Measurements from ENCODE around the gene ERICH4.
"Not testable (repeated sequence)": the region's sequence is repeated elsewhere in the genome, so short reads cannot be mapped to it uniquely, and the experiment has no call there.

ERICH4 gene

DNA sequence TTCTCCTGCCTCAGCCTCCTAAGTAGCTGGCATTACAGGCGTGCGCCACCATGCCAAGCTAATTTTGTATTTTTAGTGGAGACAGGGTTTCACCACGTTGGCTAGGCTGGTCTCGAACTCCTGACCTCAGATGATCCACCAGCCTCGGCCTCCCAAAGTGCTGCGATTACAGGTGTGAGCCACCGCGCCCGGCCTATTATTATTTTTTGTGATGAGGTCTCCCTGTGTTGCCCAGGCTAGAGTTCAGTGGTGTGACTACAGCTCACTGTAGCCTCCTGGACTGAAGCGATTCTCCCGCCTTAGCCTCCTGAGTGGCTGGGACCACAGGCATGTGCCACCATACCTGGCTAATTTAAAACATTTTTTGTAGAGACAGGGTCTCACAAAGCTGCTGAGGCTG lies 7.6 kb upstream of the ERICH4 start:
- DNase-seq (ENCODE audit: low read depth in 2 of 2), result not testable (repeated sequence)

GRCh38 chr19:41435936-41436673 lies 6.9 kb upstream of the ERICH4 start:
- DNase-seq (ENCODE audit: low read depth in 2 of 2), result no peak

DNA sequence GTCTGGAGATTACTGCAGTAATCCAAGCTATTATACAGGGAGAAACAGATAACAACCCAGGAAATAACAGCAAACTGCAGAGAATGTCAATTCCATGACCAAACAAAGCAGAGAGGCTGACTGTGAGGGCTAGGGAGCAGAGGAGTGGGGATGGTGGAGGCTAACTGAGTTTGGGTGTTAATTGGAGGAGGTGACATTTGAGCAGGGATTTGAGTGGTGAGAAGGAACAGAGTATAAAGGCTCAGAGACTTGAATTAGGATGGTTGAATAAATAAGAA lies 6.3 kb upstream of the ERICH4 start:
- no peak for DNase-seq (ENCODE audit: low read depth in 2 of 2)

DNA sequence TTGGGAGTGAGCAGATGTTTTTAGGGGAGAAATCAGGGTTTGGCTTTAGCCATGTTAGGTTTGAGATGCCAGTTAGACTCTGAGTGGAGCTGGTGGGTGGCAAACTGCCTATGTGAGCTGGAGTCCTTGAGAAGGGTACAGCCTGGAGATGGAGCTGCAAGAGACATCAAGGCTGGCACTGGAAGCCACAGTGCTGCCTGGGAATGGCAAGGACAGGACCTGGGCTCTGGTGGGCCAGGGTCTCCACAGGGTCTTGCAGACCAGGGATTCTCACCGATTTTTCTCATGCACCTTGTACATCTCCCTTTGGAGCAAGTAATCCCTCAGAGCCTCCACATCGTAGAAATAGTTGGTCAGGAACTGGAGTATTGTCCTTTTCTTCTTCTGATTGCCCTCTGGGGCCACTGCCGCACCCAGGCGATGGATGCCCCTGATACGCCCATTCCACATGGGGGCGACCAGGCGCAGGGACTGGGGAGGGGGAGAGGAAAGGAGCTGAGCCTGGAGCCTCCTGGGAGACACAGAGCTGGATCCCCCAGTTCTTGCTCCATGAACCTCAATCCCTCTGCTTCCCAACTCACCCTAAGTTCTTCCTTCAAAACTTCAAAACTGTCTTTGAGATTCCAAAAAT lies 4.9 kb upstream of the ERICH4 start:
- no peak for DNase-seq (ENCODE audit: low read depth in 2 of 2)

DNA sequence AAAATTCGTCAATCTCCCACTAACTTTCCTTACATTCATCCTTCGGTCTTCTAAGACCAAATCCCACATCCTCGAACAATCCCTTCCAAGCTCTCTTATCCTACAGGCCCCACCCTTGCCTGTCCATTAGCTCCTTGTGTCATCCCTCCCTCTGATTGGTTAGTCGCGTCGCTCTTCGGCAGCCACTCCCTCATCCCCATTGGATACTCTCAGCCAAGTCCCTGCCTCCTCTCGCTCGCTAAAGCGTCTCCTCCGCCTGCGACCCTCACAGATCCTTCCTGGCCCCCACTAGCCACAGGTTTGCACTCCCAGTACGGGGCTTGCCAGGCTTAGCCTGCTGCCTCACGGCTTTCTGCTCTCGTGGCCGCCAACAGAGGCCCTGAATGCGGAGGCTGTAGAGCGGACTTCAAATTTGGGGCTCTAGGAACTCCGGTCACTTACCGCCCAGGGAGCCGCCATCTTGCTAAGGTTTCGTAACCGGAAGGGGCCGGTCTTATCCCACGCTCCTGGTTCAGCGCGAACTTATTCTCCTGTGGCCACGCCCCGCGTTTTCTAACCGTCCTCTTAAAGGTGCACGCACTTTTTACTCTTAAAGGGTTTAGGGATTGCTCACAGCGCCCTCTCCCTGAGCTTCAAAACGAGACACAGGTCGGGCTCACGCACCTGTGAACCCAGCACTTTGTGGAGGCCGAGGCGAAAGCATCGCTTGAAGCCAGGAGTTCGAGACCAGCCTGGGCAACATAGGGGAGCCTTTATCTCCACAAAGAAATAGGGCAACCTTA lies 3.3 kb upstream of the ERICH4 start, which contains the start of gene DMAC2:
Gene DMAC2, minus strand, starts transcription at position 472 of the 782 bp plus-strand sequence. Its CDS starts 13 bp downstream, at position 459.
- peak; percentile 93 for DNase-seq (ENCODE audit: low read depth in 2 of 2)

- no peak for DNase-seq (ENCODE audit: low read depth in 2 of 2)
These were observed 1.5 kb upstream of the ERICH4 start for GRCh38 chr19:41441321-41441945.

DNA sequence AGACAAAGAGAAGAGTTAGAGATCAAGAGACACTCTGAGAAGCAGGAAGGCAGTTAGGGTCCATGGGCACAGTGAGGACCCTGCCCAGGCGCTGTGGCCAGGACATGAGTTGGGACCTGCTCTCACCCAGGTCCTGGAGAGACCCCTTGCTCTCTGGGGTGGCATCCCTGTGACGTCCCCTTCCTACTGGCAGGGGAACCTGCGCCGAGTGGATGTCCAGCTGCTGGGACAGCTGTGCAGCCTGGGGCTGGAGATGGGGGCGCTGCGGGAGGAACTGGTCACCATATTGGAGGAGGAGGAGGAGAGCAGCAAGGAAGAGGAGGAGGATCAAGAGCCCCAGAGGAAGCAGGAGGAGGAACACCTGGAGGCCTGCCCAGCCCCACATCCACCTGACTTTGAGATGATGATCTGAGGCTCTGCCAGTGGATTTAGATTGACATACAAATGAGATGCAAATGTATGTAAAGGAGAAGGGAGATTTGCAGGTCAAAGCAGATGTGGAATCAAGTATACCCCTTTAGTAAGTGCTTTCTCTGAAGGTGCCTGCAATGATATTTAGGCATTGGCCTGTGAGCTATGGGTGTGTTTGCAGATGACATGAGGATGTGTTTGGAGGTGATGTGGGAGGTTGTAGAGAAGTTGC lies 978 bp downstream of the ERICH4 start:
- DNase-seq (ENCODE audit: low read depth in 2 of 2), result no peak

DNA sequence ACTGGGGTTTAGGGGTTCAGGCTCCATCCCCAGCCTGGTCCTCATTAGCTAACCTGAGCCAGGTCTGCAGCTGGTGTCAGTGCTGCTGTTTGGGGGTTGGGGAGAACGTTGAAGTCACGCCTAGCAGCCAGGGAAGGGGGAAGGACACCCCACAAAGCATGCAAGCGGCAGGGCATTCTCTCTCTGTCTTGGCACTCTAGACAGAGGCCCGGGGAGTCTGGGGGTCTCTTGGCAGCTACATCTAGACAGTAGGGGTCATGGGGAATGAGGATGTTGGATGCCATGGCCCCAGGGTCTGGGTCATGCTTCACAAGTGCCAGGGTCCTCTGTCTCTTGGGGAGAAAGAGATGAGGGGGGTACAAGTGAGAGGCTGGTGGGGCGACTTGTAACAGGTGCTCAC lies 2.6 kb downstream of the ERICH4 start:
- no peak for DNase-seq (ENCODE audit: low read depth in 2 of 2)

- no peak for DNase-seq (ENCODE audit: low read depth in 2 of 2)
These were observed 4.9 kb downstream of the ERICH4 start for GRCh38 chr19:41447732-41448332.

DNA sequence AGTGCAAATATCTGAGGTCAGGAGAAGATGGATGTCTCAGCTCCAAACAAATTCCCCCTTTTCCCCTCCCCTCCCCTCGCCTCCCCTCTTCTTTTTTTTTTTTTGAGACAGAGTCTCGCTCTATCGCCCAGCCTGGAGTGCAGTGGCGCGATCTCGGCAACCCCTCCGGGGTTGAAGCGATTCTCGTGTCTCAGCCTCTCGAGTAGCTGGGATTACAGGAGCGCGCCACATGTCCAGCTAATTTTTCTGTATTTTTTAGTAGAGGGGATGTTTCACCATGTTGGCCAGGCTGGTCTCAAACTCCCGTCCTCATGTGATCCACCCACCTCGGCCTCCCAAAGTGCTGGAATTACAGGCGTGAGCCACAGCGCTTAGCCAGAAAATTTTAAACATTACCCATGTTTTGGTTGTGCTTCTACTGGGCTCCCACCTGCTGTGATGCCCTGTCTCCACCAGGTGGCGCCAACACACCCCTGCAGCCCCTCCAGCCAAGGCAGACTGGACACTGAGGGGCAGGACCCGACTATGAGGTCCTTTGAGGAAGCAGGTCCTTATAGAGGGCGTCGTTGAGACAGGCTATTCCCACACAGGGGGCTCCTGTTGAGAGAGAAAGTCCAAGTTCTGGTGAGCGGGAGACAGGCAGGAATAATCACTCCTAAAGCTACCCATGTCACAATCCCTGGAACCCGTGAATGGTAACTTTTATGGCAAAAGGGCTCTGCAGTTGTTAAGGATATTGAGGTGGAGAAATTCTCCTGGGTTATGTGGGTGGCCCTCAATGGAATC lies 6.3 kb downstream of the ERICH4 start:
- DNase-seq (ENCODE audit: low read depth in 2 of 2), result peak; percentile 18 to 35

GRCh38 chr19:41449865-41450178 lies 6.9 kb downstream of the ERICH4 start:
- DNase-seq (ENCODE audit: low read depth in 2 of 2), result no peak

DNA sequence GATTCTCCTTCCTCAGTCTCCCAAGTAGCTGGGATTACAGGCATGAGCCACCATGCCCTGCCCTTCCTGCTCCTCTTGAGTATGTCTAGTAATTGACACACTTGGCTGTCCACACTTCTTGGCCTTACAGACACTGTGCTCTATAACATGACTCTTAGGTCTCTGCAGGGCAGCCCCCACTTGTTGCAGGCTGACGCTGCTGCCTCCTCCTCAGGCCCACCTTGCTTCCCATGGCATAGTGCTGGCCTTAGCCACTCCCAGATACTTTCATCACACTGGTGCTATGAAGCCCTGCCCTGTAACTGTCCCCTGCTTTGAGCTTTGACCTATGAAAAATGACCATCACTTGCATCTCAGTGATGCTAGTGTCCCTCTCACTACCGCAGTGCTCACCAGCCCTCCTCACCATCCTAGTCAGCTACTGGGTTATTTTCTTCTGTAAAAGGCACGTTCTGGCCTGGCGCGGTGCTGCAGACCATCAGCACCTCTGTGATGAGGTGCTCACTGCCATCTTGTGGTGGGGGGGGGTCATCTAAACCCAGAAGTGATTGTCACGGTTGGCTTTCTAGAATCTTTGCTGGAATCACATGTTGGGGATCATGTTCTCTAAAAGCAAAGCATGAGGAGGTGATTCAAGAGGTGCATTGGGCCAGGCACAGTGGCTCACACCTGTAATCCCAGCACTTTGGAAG lies 9.8 kb downstream of the ERICH4 start:
- DNase-seq (ENCODE audit: low read depth in 2 of 2), result no peak

- DNase-seq (ENCODE audit: low read depth in 2 of 2), result no peak
These were observed 13.0 kb downstream of the ERICH4 start for GRCh38 chr19:41455936-41456335.

DNA sequence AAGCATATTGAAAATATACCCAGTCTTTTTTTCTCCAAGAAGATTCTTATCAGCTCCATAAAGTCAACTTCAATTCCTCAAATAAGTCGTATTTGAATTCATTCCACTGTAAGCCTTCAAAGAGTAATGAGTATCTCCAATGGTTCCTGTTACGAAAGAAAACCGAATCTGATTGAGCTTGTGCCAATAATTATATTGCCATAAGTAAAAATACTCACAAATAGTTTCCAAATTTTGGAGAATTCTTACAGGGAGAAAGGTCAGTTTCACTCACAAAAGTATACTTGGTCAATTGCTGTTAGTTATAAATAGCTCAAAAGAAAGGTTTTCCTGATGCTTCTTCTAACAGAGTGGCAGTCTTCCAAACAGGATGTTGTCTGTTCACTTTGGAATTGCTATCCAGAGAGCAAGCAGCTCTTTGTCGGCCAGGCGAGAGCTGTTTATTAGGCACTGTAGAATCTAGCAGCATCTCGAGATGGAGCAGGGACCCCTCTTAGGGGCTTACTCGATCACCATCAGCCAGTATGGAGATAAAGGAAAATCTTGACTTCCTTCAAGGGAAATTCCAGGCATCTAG lies 13.5 kb downstream of the ERICH4 start:
- DNase-seq (ENCODE audit: low read depth in 2 of 2), result peak; percentile 8 to 10

- DNase-seq (ENCODE audit: low read depth in 2 of 2), result no peak
These were observed 14.3 kb downstream of the ERICH4 start for GRCh38 chr19:41457241-41457640.

- DNase-seq (ENCODE audit: low read depth in 2 of 2), result no peak
These were observed 19.5 kb downstream of the ERICH4 start for GRCh38 chr19:41462497-41462896.

GRCh38 chr19:41463257-41464256 lies 20.6 kb downstream of the ERICH4 start:
- DNase-seq (ENCODE audit: low read depth in 2 of 2), result not testable (repeated sequence)

DNA sequence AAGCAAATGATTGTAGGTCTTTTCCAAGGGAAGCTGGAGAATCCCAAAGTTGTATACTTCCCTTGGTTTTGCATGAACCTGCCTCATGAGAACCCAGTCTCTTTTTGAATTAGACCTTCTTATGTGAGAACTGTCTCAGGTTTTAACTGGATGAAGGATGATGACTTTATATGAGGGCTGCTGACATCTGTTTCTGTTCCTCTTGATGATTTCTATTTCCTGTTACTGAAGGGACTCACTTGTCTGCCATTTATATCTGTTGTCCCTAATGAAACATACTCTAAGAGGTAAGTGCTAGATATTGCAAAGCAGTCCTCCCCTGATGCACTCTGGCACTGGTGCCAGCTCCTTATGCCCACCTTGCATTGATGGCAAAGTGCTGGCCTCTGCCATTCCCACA lies 33.6 kb downstream of the ERICH4 start:
- DNase-seq (ENCODE audit: low read depth in 2 of 2), result no peak

- DNase-seq (ENCODE audit: low read depth in 2 of 2), result no peak
These were observed 35.2 kb downstream of the ERICH4 start for GRCh38 chr19:41478171-41478570.

All from fibroblast of skin of left quadriceps (primary cell).